PC-3 (cell line): ENCODE measurements around the gene TAS1R3. TPM values are rescaled to one million over a fixed set of nuclear protein-coding genes. Genes with fewer than 3 reads are reported as not detected.
A peak's percentile ranks its signal among the peaks of the same experiment; 100 is the strongest.

Source experiments
- ATAC-seq: fragments of 200-7000 bp; cut with Tn5 transposase; 2 replicates; pipeline ENCODE4 v1.9.1; 2020; ENCODE audit warnings: mild to moderate bottlenecking, moderate library complexity
- BruUV-seq: library from RNA; stranded (reverse); fragments of 400-500 nt; replicated peaks from 2 replicates; lab custom pipeline; 2021; lab: Mats Ljungman, UMichigan
- CTCF ChIA-PET: fragments of 300-600 bp; sonication (Branson Sonifier 250); formaldehyde crosslinking; loops from one replicate; lab custom pipeline; 2022; ENCODE audit warnings: antibody characterized with exemption; lab: Charles Lee
- POLR2A ChIA-PET: fragments of 300-600 bp; sonication (Branson Sonifier 250); formaldehyde crosslinking; loops from one replicate; lab custom pipeline; 2022; ENCODE audit warnings: antibody characterized with exemption; ENCODE audit not compliant: unreplicated experiment; lab: Charles Lee
- DNase-seq: peaks from one replicate; pipeline ENCODE4 v3.0.0-alpha.2; 2015
- H2AFZ ChIP-seq: fragments of 300-600 bp; sonication (generic); 2 replicates; pipeline ENCODE4 v1.6.0; 2016; ENCODE audit warnings: antibody characterized with exemption, low read length
- H3F3A ChIP-seq: fragments of 300-600 bp; sonication (generic); one replicate; pipeline ENCODE4 v1.6.0; 2017; ENCODE audit warnings: antibody characterized with exemption, low read length, control low read depth, mild to moderate bottlenecking; ENCODE audit not compliant: unreplicated experiment
- H3K27ac ChIP-seq: fragments of 300-600 bp; sonication (generic); 2 replicates; pipeline ENCODE4 v1.5.1; 2016; ENCODE audit warnings: mild to moderate bottlenecking, low read length
- H3K27me3 ChIP-seq: fragments of 300-600 bp; sonication (generic); 2 replicates; pipeline ENCODE4 v1.6.1; 2016; ENCODE audit warnings: low read length, mixed read lengths
- H3K36me3 ChIP-seq: fragments of 300-600 bp; sonication (generic); 2 replicates; pipeline ENCODE4 v1.6.1; 2016; ENCODE audit warnings: low read depth, mixed run types, low read length, mixed read lengths
- H3K4me1 ChIP-seq: fragments of 300-600 bp; sonication (generic); 2 replicates; pipeline ENCODE4 v1.5.1; 2016; ENCODE audit warnings: low read length; ENCODE audit not compliant: insufficient read depth
- H3K4me2 ChIP-seq: fragments of 300-600 bp; sonication (generic); 2 replicates; pipeline ENCODE4 v1.6.0; 2016; ENCODE audit warnings: low read length
- H3K4me3 ChIP-seq: fragments of 300-600 bp; sonication (generic); 2 replicates; pipeline ENCODE4 v1.5.1; 2016; ENCODE audit warnings: mild to moderate bottlenecking, low read length, mixed read lengths
- H3K79me2 ChIP-seq: fragments of 300-600 bp; sonication (generic); 2 replicates; pipeline ENCODE4 v1.6.1; 2017; ENCODE audit warnings: low read length, mixed read lengths
- H3K9ac ChIP-seq: fragments of 300-600 bp; sonication (generic); 2 replicates; pipeline ENCODE4 v1.6.0; 2016; ENCODE audit warnings: mild to moderate bottlenecking, low read length
- H3K9me2 ChIP-seq: fragments of 300-600 bp; sonication (generic); replicated peaks from 2 replicates; pipeline ENCODE4 v1.6.1; 2016; ENCODE audit warnings: mixed run types, low read length, mixed read lengths
- H3K9me3 ChIP-seq: fragments of 300-600 bp; sonication (generic); 2 replicates; pipeline ENCODE4 v1.6.1; 2016; ENCODE audit warnings: low read length, mixed read lengths
- H4K20me1 ChIP-seq: fragments of 300-600 bp; sonication (generic); 2 replicates; pipeline ENCODE4 v1.6.1; 2016; ENCODE audit warnings: low read length, mixed read lengths
- CTCF ChIP-seq: fragments of 300-600 bp; sonication (generic); conservative IDR thresholded peaks from 2 replicates; pipeline ENCODE4 v1.5.1; 2017; ENCODE audit warnings: antibody characterized with exemption, low read depth, mild to moderate bottlenecking, low read length
- EZH2 ChIP-seq: fragments of 300-600 bp; sonication (generic); IDR thresholded peaks from one replicate; pipeline ENCODE4 v1.6.1; 2017; ENCODE audit warnings: antibody characterized with exemption, mild to moderate bottlenecking, low read length; ENCODE audit not compliant: unreplicated experiment
- EZH2phosphoT487 ChIP-seq: fragments of 300-600 bp; sonication (generic); IDR thresholded peaks from 2 replicates; pipeline ENCODE4 v1.6.1; 2018; ENCODE audit warnings: mild to moderate bottlenecking, antibody characterized with exemption, low read length, borderline replicate concordance
- intact Hi-C: fragments of 100-400 bp; cut with micrococcal nuclease; formaldehyde crosslinking; loops from 2 replicates; pipeline ENCODE4 v1.9.0; 2023
- total RNA-seq: library from RNA; depleted of rRNA; stranded (reverse); fragments of >200 nt; gene quantifications from 2 replicates; pipeline ENCODE4 v1.2.3, GENCODE V29; 2014

TAS1R3 gene
- total RNA-seq, 1 experiment from 2014 or later: 1.9 TPM

DNA sequence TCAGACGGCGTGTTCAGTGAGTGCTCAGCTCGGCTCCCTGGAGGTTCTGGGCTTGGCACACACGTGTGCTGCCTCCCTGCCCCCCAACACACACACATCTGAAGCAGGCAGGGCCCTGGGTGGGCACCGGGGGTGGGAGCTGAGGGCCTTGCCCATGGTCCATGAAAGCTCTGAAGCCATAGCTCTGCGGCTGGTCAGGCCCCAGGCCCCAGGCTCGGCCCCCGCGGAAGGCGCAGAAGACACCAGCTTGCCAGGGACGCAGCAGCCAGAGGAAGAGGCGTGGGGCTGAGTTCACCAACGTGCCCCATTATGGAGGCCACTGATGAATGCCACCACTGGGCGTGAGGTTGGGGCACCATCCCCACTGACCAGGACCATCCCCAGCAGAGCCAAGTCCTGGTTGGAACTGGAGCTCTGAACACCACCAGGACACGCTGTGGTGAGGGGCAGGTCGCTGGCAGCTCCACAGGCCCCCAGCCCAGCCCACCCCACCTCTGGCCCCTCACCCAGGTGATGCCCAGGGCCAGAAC lies 39.8 kb downstream of the TAS1R3 start:
- Histone ChIP-seq H3K27me3 (no peaks in the 10 kb centered on the region), H3K36me3 (peaks cover 10% of the 10 kb centered on the region; the same call in 1 of the 2 replicates), H3K27ac (no peak overlapping the region), H4K20me1 (no peaks in the 10 kb centered on the region), H3K9me3 (peaks cover 15% of the 10 kb centered on the region; the same call in 1 of the 2 replicates), H3K9me2 (no peaks in the 10 kb centered on the region), H3K9ac (no peak overlapping the region), H3K79me2 (peaks cover 35% of the 10 kb centered on the region), H3K4me2 (no peak overlapping the region), H2AFZ (no peak overlapping the region), H3K4me3 (no peak overlapping the region), H3K4me1 (peaks cover 16% of the 10 kb centered on the region), H3F3A (no peaks in the 10 kb centered on the region)
- no peak for TF ChIP-seq EZH2phosphoT487
- TF ChIP-seq EZH2: no peak
- TF ChIP-seq CTCF: no peak
- intact Hi-C loops: no loop called here
- no peak for ATAC-seq
- DNase-seq: no peak
- POLR2A ChIA-PET: no interaction called here
- CTCF ChIA-PET: no interaction called here
- no TSS peak for BruUV-seq

DNA sequence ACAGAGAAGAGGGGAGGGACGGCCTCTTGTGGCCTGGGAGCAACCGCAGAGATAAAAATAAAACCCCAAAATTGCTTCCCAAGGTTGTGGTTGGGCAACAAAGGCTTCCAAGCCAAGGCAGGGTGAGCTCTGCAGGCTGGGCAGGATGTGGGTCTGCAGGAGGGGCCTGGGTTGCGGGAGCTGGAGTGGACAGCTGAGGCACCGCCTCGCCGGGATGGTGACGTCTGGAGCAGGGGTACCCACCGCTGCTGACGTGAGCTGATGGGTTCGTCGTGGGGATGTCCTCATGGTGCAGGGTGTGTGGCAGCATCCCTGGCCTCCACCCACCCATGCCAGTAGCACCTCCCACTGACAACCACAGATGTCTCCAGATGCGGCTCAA lies 40.3 kb downstream of the TAS1R3 start:
- Histone ChIP-seq H3K27ac (no peak overlapping the region), H3K9me3 (peaks cover 10% of the 10 kb centered on the region; the same call in 1 of the 2 replicates), H3K9ac (no peak overlapping the region), H3K4me2 (no peak overlapping the region), H3K79me2 (peaks cover 35% of the 10 kb centered on the region), H2AFZ (no peak overlapping the region), H3K4me1 (peaks cover 20% of the 10 kb centered on the region), H4K20me1 (no peaks in the 10 kb centered on the region), H3K9me2 (no peaks in the 10 kb centered on the region), H3F3A (peaks cover 5% of the 10 kb centered on the region), H3K4me3 (no peak overlapping the region), H3K27me3 (no peaks in the 10 kb centered on the region), H3K36me3 (peaks cover 10% of the 10 kb centered on the region; the same call in 1 of the 2 replicates)
- CTCF ChIA-PET: no interaction called here
- no peak for TF ChIP-seq EZH2phosphoT487
- no peak for TF ChIP-seq EZH2
- POLR2A ChIA-PET: no interaction called here
- no TSS peak for BruUV-seq
- intact Hi-C loops: no loop called here
- ATAC-seq: no peak
- DNase-seq: no peak

DNA sequence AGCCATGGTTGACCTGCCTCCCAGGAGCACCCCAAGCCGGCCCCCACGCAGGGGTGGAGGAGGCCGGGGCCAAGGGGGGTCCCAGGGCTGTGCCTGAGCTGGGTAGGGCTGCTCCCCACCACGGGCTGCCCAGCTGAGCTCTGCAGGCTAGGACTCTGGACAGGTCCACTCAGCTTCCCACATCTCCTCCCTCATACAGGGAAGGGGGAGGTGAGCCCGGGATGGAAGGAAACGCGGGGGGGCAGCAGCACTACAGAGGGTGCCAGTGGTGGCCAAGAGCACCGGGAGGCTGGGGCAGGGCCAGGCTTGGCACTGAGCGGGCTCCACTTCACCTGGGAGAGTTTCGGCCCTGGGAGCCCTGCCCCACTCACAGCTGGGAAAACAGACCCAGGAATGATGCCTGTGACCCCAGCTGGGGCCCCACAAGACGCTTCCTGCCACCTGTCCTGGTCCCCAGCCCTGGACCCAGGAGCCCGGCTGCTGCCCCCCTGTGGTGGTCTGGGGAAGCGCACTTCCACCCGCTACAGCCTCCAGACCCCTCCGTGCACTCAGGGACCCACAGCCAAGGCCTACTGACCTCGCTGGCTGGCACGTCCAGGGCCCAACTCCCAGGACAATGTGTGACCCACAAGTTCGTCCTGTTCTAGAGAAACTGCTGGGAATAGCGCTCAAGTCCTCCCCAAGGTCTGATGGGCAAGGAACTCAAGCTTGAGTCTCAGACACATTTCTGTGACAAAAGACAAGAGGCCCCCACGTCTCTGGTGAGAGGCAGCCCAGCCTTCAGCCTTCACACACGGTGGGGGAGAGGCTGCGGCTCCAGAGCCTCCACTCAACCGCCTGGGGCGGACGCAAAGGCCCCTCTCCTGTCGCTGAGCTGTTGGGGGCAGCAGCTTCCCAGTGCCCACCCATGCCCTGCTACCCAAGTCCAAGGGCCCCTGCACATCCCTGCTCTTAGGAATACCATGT lies 40.9 kb downstream of the TAS1R3 start:
- H3K4me1 ChIP-seq: peaks cover 20% of the 10 kb centered on the region
- H3K4me2 ChIP-seq: peak overlapping the region; percentile 13; the same call in 1 of the 2 replicates
- ChIA-PET POLR2A (no interaction called here), CTCF (no interaction called here)
- H3F3A ChIP-seq: peaks cover 9% of the 10 kb centered on the region
- no peaks in the 10 kb centered on the region for H4K20me1 ChIP-seq
- no peaks in the 10 kb centered on the region for H3K27me3 ChIP-seq
- H3K4me3 ChIP-seq: no peak overlapping the region
- ATAC-seq: peak; percentile 25
- intact Hi-C loops: no loop called here
- no TSS peak for BruUV-seq
- peak; percentile 72 for DNase-seq
- no peak overlapping the region for H2AFZ ChIP-seq
- H3K36me3 ChIP-seq: peaks cover 10% of the 10 kb centered on the region; the same call in 1 of the 2 replicates
- peak; percentile 96 for TF ChIP-seq CTCF
- TF ChIP-seq EZH2: no peak
- no peaks in the 10 kb centered on the region for H3K9me2 ChIP-seq
- H3K9me3 ChIP-seq: 0 out of 2 replicates have a peak, but pooled peaks cover 3% of the 10 kb centered on the region
- H3K9ac ChIP-seq: no peak overlapping the region
- H3K27ac ChIP-seq: no peak overlapping the region
- H3K79me2 ChIP-seq: peaks cover 35% of the 10 kb centered on the region
